CD14-positive monocyte (primary cell): ENCODE data around the gene ANAPC4. TPM values are rescaled to one million over a fixed set of nuclear protein-coding genes. Genes with fewer than 3 reads are reported as not detected.
A peak's percentile ranks its signal among the peaks of the same experiment; 100 is the strongest.

Experiments used
- DNase-seq, 3 donors: peaks; one replicate each; pipeline ENCODE4 v3.0.0-alpha.2; 2011 to 2022
- H2AFZ ChIP-seq: 2 replicates; pipeline ENCODE4 v1.6.0; 2012; ENCODE audit warnings: mild to moderate bottlenecking, low read depth, low read length, inconsistent platforms; ENCODE audit not compliant: insufficient read depth, poor library complexity, severe bottlenecking
- H3K27ac ChIP-seq, 2 donors: 1 replicate in 1 of 2; 2 replicates in 1 of 2; pipeline ENCODE4 v1.5.1; 2012 to 2013; ENCODE audit warnings: low read length in 2 of 2, control low read depth in 1 of 2, inconsistent platforms in 1 of 2, low read depth in 1 of 2, mild to moderate bottlenecking in 1 of 2
- H3K27me3 ChIP-seq, 2 donors: one replicate each; pipeline versions ENCODE4 v1.6.0 to v1.6.1; 2011 to 2013; ENCODE audit warnings: low read length in 2 of 2; ENCODE audit not compliant: control insufficient read depth in 2 of 2, insufficient read depth in 2 of 2
- H3K36me3 ChIP-seq, 2 donors: replicated peaks in 1 of 2; 1 replicate in 1 of 2; 2 replicates in 1 of 2; pipeline versions ENCODE4 v1.5.1 to v1.6.1; 2012 to 2013; ENCODE audit warnings: low read length in 2 of 2, control low read depth in 1 of 2, inconsistent platforms in 1 of 2, mild to moderate bottlenecking in 1 of 2; ENCODE audit not compliant: insufficient read depth in 2 of 2, control insufficient read depth in 1 of 2
- H3K4me1 ChIP-seq, 2 donors: 1 replicate in 1 of 2; 2 replicates in 1 of 2; pipeline versions ENCODE4 v1.5.1 to v1.6.1; 2012 to 2013; ENCODE audit warnings: low read length in 2 of 2, control low read depth in 1 of 2, inconsistent platforms in 1 of 2, mild to moderate bottlenecking in 1 of 2, moderate library complexity in 1 of 2; ENCODE audit not compliant: insufficient read depth in 2 of 2, control insufficient read depth in 1 of 2
- H3K4me2 ChIP-seq: replicated peaks from 2 replicates; pipeline ENCODE3; 2012; ENCODE audit warnings: low read length, moderate library complexity, mild to moderate bottlenecking; ENCODE audit not compliant: poor library complexity, severe bottlenecking; ENCODE audit errors: extremely low read depth
- H3K4me3 ChIP-seq, 3 experiments: fragments of 200-600 bp in 1 of 3; sonication (generic) in 1 of 3; replicated peaks in 1 of 3; 1 replicate in 2 of 3; 2 replicates in 1 of 3; pipeline ENCODE4 v1.5.1; 2011 to 2013; ENCODE audit warnings: low read length in 3 of 3, mild to moderate bottlenecking in 3 of 3, control low read depth in 2 of 3, low read depth in 2 of 3, inconsistent platforms in 1 of 3, moderate library complexity in 1 of 3
- H3K79me2 ChIP-seq: 2 replicates; pipeline ENCODE4 v1.6.0; 2012; ENCODE audit warnings: mild to moderate bottlenecking, control low read depth, inconsistent platforms, low read length, moderate library complexity; ENCODE audit not compliant: insufficient read depth
- H3K9ac ChIP-seq: 2 replicates; pipeline ENCODE4 v1.6.0; 2017; ENCODE audit warnings: low read length, mild to moderate bottlenecking; ENCODE audit not compliant: insufficient read depth, poor library complexity, severe bottlenecking
- H3K9me3 ChIP-seq, 2 donors: replicated peaks in 1 of 2; 1 replicate in 1 of 2; 2 replicates in 1 of 2; pipeline versions ENCODE4 v1.5.1 to v1.6.1; 2012 to 2013; ENCODE audit warnings: low read length in 2 of 2, control low read depth in 1 of 2; ENCODE audit not compliant: control insufficient read depth in 1 of 2, insufficient read depth in 1 of 2
- H4K20me1 ChIP-seq: 2 replicates; pipeline ENCODE4 v1.6.0; 2012; ENCODE audit warnings: mild to moderate bottlenecking, low read length, control low read depth, moderate library complexity; ENCODE audit not compliant: insufficient read depth
- H3K27ac Mint-ChIP-seq, 7 donors: one replicate each; pipeline ENCODE4 v1.8.0; 2020; ENCODE audit warnings: mild to moderate bottlenecking in 7 of 7, mixed read lengths in 7 of 7, moderate library complexity in 6 of 7, inconsistent platforms in 2 of 7
- H3K27me3 Mint-ChIP-seq, 3 donors: one replicate each; pipeline ENCODE4 v1.8.0; 2021 to 2022; ENCODE audit warnings: low read depth in 3 of 3, mild to moderate bottlenecking in 3 of 3, mixed read lengths in 3 of 3, moderate library complexity in 3 of 3, inconsistent platforms in 1 of 3
- H3K36me3 Mint-ChIP-seq, 2 donors: one replicate each; pipeline ENCODE4 v1.8.0; 2020; ENCODE audit warnings: mixed read lengths in 2 of 2, inconsistent platforms in 1 of 2, mild to moderate bottlenecking in 1 of 2
- H3K4me1 Mint-ChIP-seq: one replicate; pipeline ENCODE4 v1.8.0; 2020; ENCODE audit warnings: mild to moderate bottlenecking, mixed read lengths
- H3K4me3 Mint-ChIP-seq, 2 donors: one replicate each; pipeline ENCODE4 v1.8.0; 2020; ENCODE audit warnings: mild to moderate bottlenecking in 2 of 2, mixed read lengths in 2 of 2, moderate library complexity in 1 of 2
- H3K9me3 Mint-ChIP-seq, 7 donors: one replicate each; pipeline ENCODE4 v1.8.0; 2020 to 2022; ENCODE audit warnings: mixed read lengths in 7 of 7, mild to moderate bottlenecking in 6 of 7, moderate library complexity in 6 of 7, inconsistent platforms in 2 of 7
- WGBS: methylation state at CpG from one replicate; pipeline ENCODE4 v1.1.5; 2013; ENCODE audit warnings: missing lambda C conversion rate; ENCODE audit not compliant: insufficient coverage; 5-methylcytosine and 5-hydroxymethylcytosine counted together
- intact Hi-C, 2 donors: fragments of 100-400 bp; cut with micrococcal nuclease; formaldehyde crosslinking; loops; one replicate each; pipeline versions ENCODE4 v1.15.0 to v1.15.1; 2023
- polyA plus RNA-seq, 3 donors: library from polyadenylated mRNA; depleted of rRNA in 1 of 3; unstranded in 2 of 3; stranded (reverse) in 1 of 3; fragments of 300-500 nt in 2 of 3; fragments of >200 nt in 1 of 3; fragmentation: Illumina TruSeq in 2 of 3; gene quantifications; 1 replicate in 2 of 3; 2 replicates in 1 of 3; pipeline ENCODE4 v1.2.3, GENCODE V29; 2012 to 2021
- TF ChIP-seq, protein P1 (sequence below): fragments of 200-600 bp; IDR thresholded peaks from one replicate; pipeline ENCODE4 v1.8.0; 2022; ENCODE audit warnings: antibody characterized with exemption, mild to moderate bottlenecking

ANAPC4 gene
- polyA plus RNA-seq, 3 donors = 12.7 to 22.9 (median 15.1) TPM

DNA sequence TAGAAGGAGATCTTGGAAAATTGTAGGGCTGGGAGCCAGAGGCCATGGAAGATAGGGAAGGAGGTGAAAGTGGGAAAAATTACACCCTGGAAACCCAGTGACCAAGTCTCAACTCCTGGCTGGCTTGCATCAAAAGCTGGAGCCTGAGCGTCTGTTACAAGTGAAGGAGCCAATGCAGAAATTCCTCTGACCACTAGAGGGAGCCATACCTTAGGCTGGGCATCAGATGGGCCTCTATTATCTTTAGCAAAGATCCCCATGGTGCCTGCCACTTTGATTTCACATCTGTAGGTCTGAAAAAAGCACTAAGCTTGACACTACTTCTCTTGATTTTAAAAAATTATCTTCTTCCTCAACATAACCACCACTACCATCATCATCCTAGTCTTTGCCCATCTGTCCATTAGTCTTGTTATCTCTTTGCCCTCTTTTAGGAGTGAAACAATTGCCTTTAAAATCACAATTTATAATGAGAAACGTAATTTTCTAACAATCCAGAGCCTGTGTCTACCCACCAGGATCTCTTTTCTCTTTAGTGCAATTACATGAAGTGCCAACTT is 62.9 kb downstream of the ANAPC4 start:
- Histone ChIP-seq H3K4me3 (no peak overlapping the region), H3K9me3 (no peaks in the 10 kb centered on the region), H3K79me2 (no peaks in the 10 kb centered on the region), H3K27me3 (no peaks in the 10 kb centered on the region), H3K27ac (no peak overlapping the region), H3K4me1 (no peaks in the 10 kb centered on the region), H3K9ac (no peak overlapping the region), H3K4me2 (no peak overlapping the region), H2AFZ (no peak overlapping the region), H4K20me1 (no peaks in the 10 kb centered on the region), H3K36me3 (no peaks in the 10 kb centered on the region)
- Mint-ChIP-seq H3K36me3 (no peaks in the 10 kb centered on the region), H3K27me3 (peaks cover 0 to 6% (median 2%) of the 10 kb centered on the region in 3 donors), H3K4me1 (no peaks in the 10 kb centered on the region), H3K27ac (no peak overlapping the region), H3K9me3 (no peaks in the 10 kb centered on the region), H3K4me3 (no peak overlapping the region)
- intact Hi-C loops = loop anchor here (5.0 kb wide), 1 partner anchor 327 kb away; no protein-coding TSS in a partner anchor
- DNase-seq = peak; percentile 30 to 53 (median 40)
- TF ChIP-seq, protein P1, sequence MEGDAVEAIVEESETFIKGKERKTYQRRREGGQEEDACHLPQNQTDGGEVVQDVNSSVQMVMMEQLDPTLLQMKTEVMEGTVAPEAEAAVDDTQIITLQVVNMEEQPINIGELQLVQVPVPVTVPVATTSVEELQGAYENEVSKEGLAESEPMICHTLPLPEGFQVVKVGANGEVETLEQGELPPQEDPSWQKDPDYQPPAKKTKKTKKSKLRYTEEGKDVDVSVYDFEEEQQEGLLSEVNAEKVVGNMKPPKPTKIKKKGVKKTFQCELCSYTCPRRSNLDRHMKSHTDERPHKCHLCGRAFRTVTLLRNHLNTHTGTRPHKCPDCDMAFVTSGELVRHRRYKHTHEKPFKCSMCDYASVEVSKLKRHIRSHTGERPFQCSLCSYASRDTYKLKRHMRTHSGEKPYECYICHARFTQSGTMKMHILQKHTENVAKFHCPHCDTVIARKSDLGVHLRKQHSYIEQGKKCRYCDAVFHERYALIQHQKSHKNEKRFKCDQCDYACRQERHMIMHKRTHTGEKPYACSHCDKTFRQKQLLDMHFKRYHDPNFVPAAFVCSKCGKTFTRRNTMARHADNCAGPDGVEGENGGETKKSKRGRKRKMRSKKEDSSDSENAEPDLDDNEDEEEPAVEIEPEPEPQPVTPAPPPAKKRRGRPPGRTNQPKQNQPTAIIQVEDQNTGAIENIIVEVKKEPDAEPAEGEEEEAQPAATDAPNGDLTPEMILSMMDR = peak; percentile 93
- WGBS = 0% methylated on average over 1 of the region's 2 CpGs

DNA sequence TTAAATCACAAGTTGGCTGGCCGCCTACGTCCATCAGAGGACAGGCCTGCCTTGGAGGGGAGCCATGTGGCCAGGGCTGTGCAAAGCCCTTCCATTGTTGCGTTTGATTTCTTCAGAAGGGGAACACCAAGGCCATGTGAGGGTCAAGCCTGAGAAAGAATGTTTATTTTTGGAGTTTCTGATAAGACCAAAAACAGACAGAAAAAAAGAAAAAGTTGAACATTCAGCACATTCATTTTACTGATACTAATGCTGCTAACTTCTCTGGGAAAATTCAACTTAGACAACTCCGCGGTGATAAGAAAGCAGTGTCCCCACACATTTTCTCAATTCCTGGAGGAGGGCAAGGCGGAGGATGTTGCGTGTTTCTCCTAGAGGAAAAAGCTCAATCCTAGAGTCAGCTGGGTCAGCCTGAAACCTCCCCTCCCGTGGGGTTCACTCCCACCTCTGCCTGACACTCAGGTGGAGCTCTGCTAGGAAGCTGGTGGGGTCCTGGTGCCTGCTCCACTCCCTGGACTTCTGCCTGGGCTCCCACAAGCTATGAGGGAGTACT is 63.5 kb downstream of the ANAPC4 start:
- TF ChIP-seq, protein P1 = no peak
- Mint-ChIP-seq H3K4me3 (no peak overlapping the region), H3K36me3 (no peaks in the 10 kb centered on the region), H3K27ac (no peak overlapping the region), H3K4me1 (no peaks in the 10 kb centered on the region), H3K27me3 (peaks cover 0 to 6% (median 2%) of the 10 kb centered on the region in 3 donors), H3K9me3 (no peaks in the 10 kb centered on the region)
- no peaks in the 10 kb centered on the region for H3K36me3 ChIP-seq
- no peaks in the 10 kb centered on the region for H3K4me1 ChIP-seq
- no peaks in the 10 kb centered on the region for H3K27me3 ChIP-seq
- no peak overlapping the region for H2AFZ ChIP-seq
- H3K9me3 ChIP-seq = no peaks in the 10 kb centered on the region
- no peak for DNase-seq
- no peak overlapping the region for H3K9ac ChIP-seq
- H4K20me1 ChIP-seq = no peaks in the 10 kb centered on the region
- no peak overlapping the region for H3K4me3 ChIP-seq
- WGBS = 100% methylated on average over 6 of the region's 8 CpGs
- no peak overlapping the region for H3K4me2 ChIP-seq
- intact Hi-C loops = loop anchor here in 1 of 2 donors (5.0 kb wide), 1 partner anchor 327 kb away; no protein-coding TSS in a partner anchor
- H3K79me2 ChIP-seq = no peaks in the 10 kb centered on the region
- no peak overlapping the region for H3K27ac ChIP-seq
